ENCODE data around the gene LYPLAL1. TPM values are rescaled to one million over a fixed set of nuclear protein-coding genes. Genes with fewer than 3 reads are reported as not detected.
A peak's percentile ranks its signal among the peaks of the same experiment; 100 is the strongest.

The LYPLAL1 gene
- total and polyA plus RNA-seq, 5 donors from 2014 or later, result 17.8 to 44.0 (median 35.7) TPM

DNA sequence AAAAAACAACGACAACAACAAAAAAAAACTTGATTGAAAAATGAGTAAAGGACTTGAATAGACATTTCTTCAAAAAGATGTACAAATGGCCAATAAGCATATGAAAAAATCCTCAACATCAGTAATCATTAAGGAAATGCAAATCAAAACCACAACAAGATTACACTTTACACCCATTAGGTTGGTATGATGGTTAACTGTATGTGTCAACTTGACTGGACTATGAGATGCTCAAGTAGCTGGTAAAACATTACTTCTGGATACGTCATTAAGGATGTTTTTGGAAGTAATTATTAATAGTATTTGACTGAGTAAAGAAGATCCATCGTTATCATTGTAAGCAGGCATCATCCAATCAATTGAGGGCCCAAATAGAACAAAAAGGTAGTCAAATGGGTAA, 34.9 kb upstream of the LYPLAL1 start:
- H3K4me1 Mint-ChIP-seq, result no peaks in the 10 kb centered on the region
- no peak overlapping the region for H3K27ac Mint-ChIP-seq
- no peaks in the 10 kb centered on the region for H3K27me3 Mint-ChIP-seq
- no peaks in the 10 kb centered on the region for H3K36me3 Mint-ChIP-seq
- Histone ChIP-seq H3K4me1 (ENCODE audit: control insufficient read depth, insufficient read depth, low read length, poor library complexity, severe bottlenecking) (no peaks in the 10 kb centered on the region), H3K9me3 (ENCODE audit: control insufficient read depth in 2 of 2, low read length in 2 of 2) (no peaks in the 10 kb centered on the region), H3K36me3 (ENCODE audit: control insufficient read depth, insufficient read depth, low read length) (no peaks in the 10 kb centered on the region), H3K27me3 (ENCODE audit: control insufficient read depth, insufficient read depth, low read length) (no peaks in the 10 kb centered on the region), H3K27ac (ENCODE audit: insufficient read depth, low read length, poor library complexity, severe bottlenecking) (no peak overlapping the region), H3K4me3 (ENCODE audit: low read depth, low read length) (no peak overlapping the region)
- ATAC-seq (ENCODE audit: low read depth in 2 of 2) (no peak), DNase-seq (no peak)
- H3K4me3 Mint-ChIP-seq, result no peak overlapping the region
- H3K9me3 Mint-ChIP-seq, result peaks cover 0 to 3% (median 1%) of the 10 kb centered on the region in 7 donors

DNA sequence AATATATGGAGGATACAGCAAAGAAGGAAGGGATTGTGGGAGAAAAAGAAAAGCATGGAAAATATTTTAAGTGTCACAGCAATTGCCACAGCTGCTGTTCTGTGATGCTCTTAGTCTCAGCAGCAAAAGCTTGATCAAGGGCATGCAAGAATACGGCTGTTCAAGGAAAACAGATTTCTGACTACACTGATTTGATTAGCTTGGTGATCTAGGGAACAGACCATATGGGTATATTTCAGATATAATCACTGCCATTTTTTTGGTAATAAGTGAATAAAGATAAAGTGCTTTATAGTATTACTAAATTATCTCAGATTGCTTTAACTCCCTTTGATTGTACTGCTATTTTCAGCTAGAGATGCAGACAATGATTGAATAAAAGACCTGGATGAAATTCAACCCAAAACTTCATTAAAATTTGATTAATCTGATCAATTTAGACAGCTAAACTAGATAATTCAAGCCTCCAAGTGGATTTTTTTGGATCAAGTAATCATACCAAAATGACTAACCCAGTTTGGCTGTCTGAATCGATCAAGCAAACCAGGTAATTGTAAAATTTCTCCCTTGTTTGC, 33.3 kb upstream of the LYPLAL1 start:
- Mint-ChIP-seq H3K27ac (no peak overlapping the region), H3K9me3 (peaks cover 0 to 1% (median 0%) of the 10 kb centered on the region in 7 donors)

DNA sequence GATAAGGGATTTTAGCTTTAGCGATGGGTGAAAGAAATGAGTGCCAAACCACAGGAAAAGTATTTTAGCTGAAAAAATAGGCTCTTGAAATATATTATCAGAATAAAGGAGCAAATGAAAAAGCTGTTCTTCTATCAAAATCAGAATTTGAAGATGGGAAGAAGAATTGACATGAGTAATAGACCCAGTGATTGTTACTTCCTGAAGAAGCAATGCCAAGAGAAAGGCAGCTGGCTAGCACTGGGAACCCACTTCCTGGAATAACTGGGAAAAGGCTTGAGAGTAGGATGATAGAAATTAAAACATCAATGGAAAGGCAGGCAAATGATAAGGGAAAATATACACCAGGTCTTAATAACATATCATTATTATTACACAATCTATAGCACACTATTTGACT, 29.9 kb upstream of the LYPLAL1 start:
- no peak overlapping the region for H3K4me3 Mint-ChIP-seq
- no peaks in the 10 kb centered on the region for H3K36me3 Mint-ChIP-seq
- no peak overlapping the region for H3K27ac Mint-ChIP-seq
- peaks cover 0 to 3% (median 0%) of the 10 kb centered on the region in 7 donors for H3K9me3 Mint-ChIP-seq
- H3K27me3 Mint-ChIP-seq, result no peaks in the 10 kb centered on the region
- Histone ChIP-seq H3K27ac (ENCODE audit: insufficient read depth, low read length, poor library complexity, severe bottlenecking) (no peak overlapping the region), H3K4me1 (ENCODE audit: control insufficient read depth, insufficient read depth, low read length, poor library complexity, severe bottlenecking) (no peaks in the 10 kb centered on the region), H3K9me3 (ENCODE audit: control insufficient read depth in 2 of 2, low read length in 2 of 2) (no peaks in the 10 kb centered on the region), H3K36me3 (ENCODE audit: control insufficient read depth, insufficient read depth, low read length) (no peaks in the 10 kb centered on the region), H3K4me3 (ENCODE audit: low read depth, low read length) (no peak overlapping the region), H3K27me3 (ENCODE audit: control insufficient read depth, insufficient read depth, low read length) (no peaks in the 10 kb centered on the region)
- no peaks in the 10 kb centered on the region for H3K4me1 Mint-ChIP-seq
- DNase-seq (no peak), ATAC-seq (ENCODE audit: low read depth in 2 of 2) (no peak)

More for the DNA sequence above, 33.3 kb upstream of the LYPLAL1 start:
- no peaks in the 10 kb centered on the region for H3K4me1 Mint-ChIP-seq
- H3K36me3 ChIP-seq (ENCODE audit: control insufficient read depth, insufficient read depth, low read length), result no peaks in the 10 kb centered on the region
- DNase-seq, result no peak
- H3K4me3 Mint-ChIP-seq, result no peak overlapping the region
- ATAC-seq (ENCODE audit: low read depth in 2 of 2), result no peak
- H3K36me3 Mint-ChIP-seq, result no peaks in the 10 kb centered on the region
- H3K27ac ChIP-seq (ENCODE audit: insufficient read depth, low read length, poor library complexity, severe bottlenecking), result no peak overlapping the region
- no peaks in the 10 kb centered on the region for H3K27me3 ChIP-seq (ENCODE audit: control insufficient read depth, insufficient read depth, low read length)
- H3K9me3 ChIP-seq (ENCODE audit: control insufficient read depth in 2 of 2, low read length in 2 of 2), result no peaks in the 10 kb centered on the region
- H3K27me3 Mint-ChIP-seq, result no peaks in the 10 kb centered on the region
- H3K4me3 ChIP-seq (ENCODE audit: low read depth, low read length), result no peak overlapping the region
- H3K4me1 ChIP-seq (ENCODE audit: control insufficient read depth, insufficient read depth, low read length, poor library complexity, severe bottlenecking), result no peaks in the 10 kb centered on the region

DNA sequence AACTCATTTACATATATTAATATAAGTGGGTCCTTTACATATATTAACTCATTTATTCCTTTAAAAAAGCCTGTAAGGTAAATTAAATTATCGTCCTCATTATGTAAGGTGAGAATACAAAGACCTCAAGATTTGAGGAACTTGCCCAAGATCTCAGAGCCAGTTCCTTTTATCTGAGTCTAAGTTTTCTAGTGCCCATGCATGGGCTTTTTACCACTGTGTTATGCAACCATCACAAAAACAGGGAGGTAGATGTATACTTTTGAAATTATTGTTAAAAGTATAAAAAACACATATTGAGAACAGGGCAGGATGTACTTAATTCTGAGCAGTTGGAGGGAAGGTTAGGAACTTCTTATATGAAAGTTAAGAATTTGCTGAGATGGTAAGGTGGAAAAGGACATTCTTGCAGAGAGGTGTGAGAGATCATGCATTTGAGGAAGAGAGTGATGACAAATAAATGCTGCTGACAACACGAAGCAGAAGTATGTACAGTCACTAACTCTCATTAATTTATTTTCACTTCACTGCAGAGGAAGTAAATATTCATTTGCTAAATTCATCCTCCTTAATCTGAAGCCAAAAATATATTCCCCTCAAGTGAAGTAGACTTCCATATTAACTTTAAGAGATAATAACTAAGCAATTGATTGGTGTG, 28.9 kb upstream of the LYPLAL1 start:
- Mint-ChIP-seq H3K4me3 (no peak overlapping the region), H3K9me3 (peaks cover 0 to 3% (median 0%) of the 10 kb centered on the region in 7 donors), H3K36me3 (no peaks in the 10 kb centered on the region), H3K27me3 (no peaks in the 10 kb centered on the region), H3K27ac (no peak overlapping the region), H3K4me1 (no peaks in the 10 kb centered on the region)
- Histone ChIP-seq H3K27ac (ENCODE audit: insufficient read depth, low read length, poor library complexity, severe bottlenecking) (no peak overlapping the region), H3K36me3 (ENCODE audit: control insufficient read depth, insufficient read depth, low read length) (no peaks in the 10 kb centered on the region), H3K27me3 (ENCODE audit: control insufficient read depth, insufficient read depth, low read length) (no peaks in the 10 kb centered on the region), H3K4me1 (ENCODE audit: control insufficient read depth, insufficient read depth, low read length, poor library complexity, severe bottlenecking) (no peaks in the 10 kb centered on the region), H3K4me3 (ENCODE audit: low read depth, low read length) (no peak overlapping the region), H3K9me3 (ENCODE audit: control insufficient read depth in 2 of 2, low read length in 2 of 2) (no peaks in the 10 kb centered on the region)
- no peak for DNase-seq
- no peak for ATAC-seq (ENCODE audit: low read depth in 2 of 2)

DNA sequence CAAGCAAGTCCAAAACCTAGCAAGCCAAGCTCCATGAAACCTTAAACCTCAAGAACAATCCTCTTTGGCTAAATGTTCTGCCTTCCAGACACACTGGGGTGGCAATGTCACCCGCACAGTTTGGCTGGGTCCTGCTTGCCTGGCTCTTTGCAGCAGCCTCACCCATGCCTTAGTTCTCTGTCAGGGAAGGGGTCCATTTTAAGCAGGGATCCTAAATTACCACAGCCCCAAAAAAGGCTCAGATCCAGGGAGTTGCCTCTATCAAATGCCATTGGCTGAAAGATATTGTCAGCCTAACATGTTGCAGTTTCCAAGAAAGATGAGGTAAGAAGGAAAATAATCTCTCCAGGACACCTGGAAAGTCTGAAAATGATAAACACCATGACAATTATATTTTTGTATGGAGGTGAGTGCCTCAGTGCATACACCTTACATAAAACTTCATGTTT, 26.1 kb upstream of the LYPLAL1 start:
- Mint-ChIP-seq H3K4me3 (peak overlapping the region in 1 of 4 donors; percentile 40), H3K9me3 (peaks cover 0 to 2% (median 0%) of the 10 kb centered on the region in 7 donors), H3K36me3 (no peaks in the 10 kb centered on the region), H3K27me3 (no peaks in the 10 kb centered on the region), H3K27ac (no peak overlapping the region), H3K4me1 (no peaks in the 10 kb centered on the region)
- H3K4me1 ChIP-seq (ENCODE audit: control insufficient read depth, insufficient read depth, low read length, poor library complexity, severe bottlenecking), result no peaks in the 10 kb centered on the region
- ATAC-seq (ENCODE audit: low read depth in 2 of 2), result no peak
- no peak overlapping the region for H3K27ac ChIP-seq (ENCODE audit: insufficient read depth, low read length, poor library complexity, severe bottlenecking)
- H3K9me3 ChIP-seq (ENCODE audit: control insufficient read depth in 2 of 2, low read length in 2 of 2), result no peaks in the 10 kb centered on the region
- H3K36me3 ChIP-seq (ENCODE audit: control insufficient read depth, insufficient read depth, low read length), result no peaks in the 10 kb centered on the region
- no peak overlapping the region for H3K4me3 ChIP-seq (ENCODE audit: low read depth, low read length)
- no peaks in the 10 kb centered on the region for H3K27me3 ChIP-seq (ENCODE audit: control insufficient read depth, insufficient read depth, low read length)
- DNase-seq, result no peak

DNA sequence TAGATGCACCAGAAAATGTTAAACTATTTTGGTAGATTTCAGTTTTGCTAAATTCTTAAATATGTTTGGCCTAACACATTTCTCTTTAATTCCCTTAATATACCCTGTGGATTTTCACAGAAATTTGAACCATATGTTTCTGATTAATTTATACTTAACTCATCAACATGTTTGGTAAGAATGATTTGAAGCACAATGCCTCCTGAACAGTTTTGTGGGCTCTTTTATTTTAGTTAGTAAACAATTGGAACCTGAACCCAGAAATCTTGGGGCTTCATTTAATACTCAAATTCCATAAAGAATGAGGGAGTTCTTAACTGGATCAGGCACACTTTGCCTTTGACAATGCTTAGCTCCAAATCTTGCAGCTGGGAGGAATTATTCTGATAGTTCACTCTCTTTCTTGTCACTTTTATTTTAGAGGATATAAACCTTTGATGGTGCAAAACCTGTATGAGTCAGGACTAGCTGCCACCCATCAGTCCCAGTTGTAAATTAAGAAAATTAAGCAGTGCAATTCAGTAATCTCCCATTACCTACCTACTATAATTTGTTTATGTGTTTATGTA, 24.6 kb upstream of the LYPLAL1 start:
- Mint-ChIP-seq H3K4me1 (no peaks in the 10 kb centered on the region), H3K4me3 (no peak overlapping the region), H3K27me3 (no peaks in the 10 kb centered on the region), H3K9me3 (peaks cover 0 to 2% (median 0%) of the 10 kb centered on the region in 7 donors), H3K27ac (no peak overlapping the region), H3K36me3 (no peaks in the 10 kb centered on the region)
- H3K27me3 ChIP-seq (ENCODE audit: control insufficient read depth, insufficient read depth, low read length), result no peaks in the 10 kb centered on the region
- H3K4me3 ChIP-seq (ENCODE audit: low read depth, low read length), result no peak overlapping the region
- H3K4me1 ChIP-seq (ENCODE audit: control insufficient read depth, insufficient read depth, low read length, poor library complexity, severe bottlenecking), result no peaks in the 10 kb centered on the region
- H3K27ac ChIP-seq (ENCODE audit: insufficient read depth, low read length, poor library complexity, severe bottlenecking), result no peak overlapping the region
- ATAC-seq (ENCODE audit: low read depth in 2 of 2) (no peak), DNase-seq (no peak)
- H3K9me3 ChIP-seq (ENCODE audit: control insufficient read depth in 2 of 2, low read length in 2 of 2), result no peaks in the 10 kb centered on the region
- H3K36me3 ChIP-seq (ENCODE audit: control insufficient read depth, insufficient read depth, low read length), result no peaks in the 10 kb centered on the region

DNA sequence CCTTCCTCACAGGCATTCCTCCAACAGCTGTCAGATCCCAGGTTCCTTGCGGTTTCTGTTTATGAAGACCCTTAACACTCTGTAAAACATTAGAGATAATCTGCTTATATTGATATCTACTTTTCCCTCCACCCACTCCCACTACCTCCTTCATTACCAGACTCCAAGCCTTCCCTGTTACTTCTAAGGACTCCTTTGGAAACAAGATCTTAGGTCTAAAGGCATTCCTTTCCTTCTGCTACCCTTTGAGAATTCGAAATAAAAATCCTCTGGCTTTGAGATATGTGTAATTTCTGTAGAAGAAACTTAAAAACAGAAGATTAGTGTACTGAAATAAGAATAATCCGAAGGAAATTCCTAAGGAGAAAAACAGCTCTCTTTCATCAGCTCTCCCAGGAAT, 23.7 kb upstream of the LYPLAL1 start:
- ATAC-seq (ENCODE audit: low read depth in 2 of 2) (no peak), DNase-seq (no peak)
- Histone ChIP-seq H3K36me3 (ENCODE audit: control insufficient read depth, insufficient read depth, low read length) (no peaks in the 10 kb centered on the region), H3K9me3 (ENCODE audit: control insufficient read depth in 2 of 2, low read length in 2 of 2) (no peaks in the 10 kb centered on the region), H3K4me1 (ENCODE audit: control insufficient read depth, insufficient read depth, low read length, poor library complexity, severe bottlenecking) (no peaks in the 10 kb centered on the region), H3K4me3 (ENCODE audit: low read depth, low read length) (no peak overlapping the region), H3K27me3 (ENCODE audit: control insufficient read depth, insufficient read depth, low read length) (no peaks in the 10 kb centered on the region), H3K27ac (ENCODE audit: insufficient read depth, low read length, poor library complexity, severe bottlenecking) (no peak overlapping the region)
- no peaks in the 10 kb centered on the region for H3K4me1 Mint-ChIP-seq
- no peaks in the 10 kb centered on the region for H3K27me3 Mint-ChIP-seq
- no peak overlapping the region for H3K27ac Mint-ChIP-seq
- H3K36me3 Mint-ChIP-seq, result no peaks in the 10 kb centered on the region
- H3K4me3 Mint-ChIP-seq, result no peak overlapping the region
- H3K9me3 Mint-ChIP-seq, result peaks cover 0 to 2% (median 0%) of the 10 kb centered on the region in 7 donors

DNA sequence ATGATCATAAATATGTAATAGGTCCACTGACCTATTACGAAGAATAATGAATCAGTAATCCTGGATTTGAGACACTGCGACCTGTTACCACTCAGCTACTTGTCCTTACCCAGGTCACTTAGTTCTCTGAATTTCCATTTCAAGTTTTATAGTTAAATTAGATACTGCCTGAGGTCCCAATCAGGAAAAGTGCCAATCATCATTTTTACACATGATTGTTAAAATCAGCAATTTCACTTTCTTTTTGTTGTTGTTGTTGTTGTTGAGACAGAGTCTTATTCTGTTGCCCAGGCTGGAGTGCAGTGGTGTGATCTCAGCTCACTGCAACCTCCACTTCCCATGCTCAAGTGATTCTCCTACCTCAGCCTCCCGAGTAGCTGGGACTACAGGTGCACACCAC, 22.8 kb upstream of the LYPLAL1 start:
- ATAC-seq (ENCODE audit: low read depth in 2 of 2) (no peak), DNase-seq (no peak)
- no peak overlapping the region for H3K27ac ChIP-seq (ENCODE audit: insufficient read depth, low read length, poor library complexity, severe bottlenecking)
- Mint-ChIP-seq H3K4me3 (no peak overlapping the region), H3K27ac (no peak overlapping the region), H3K27me3 (no peaks in the 10 kb centered on the region), H3K4me1 (no peaks in the 10 kb centered on the region), H3K9me3 (peaks cover 0 to 2% (median 0%) of the 10 kb centered on the region in 7 donors), H3K36me3 (no peaks in the 10 kb centered on the region)
- H3K36me3 ChIP-seq (ENCODE audit: control insufficient read depth, insufficient read depth, low read length), result no peaks in the 10 kb centered on the region
- no peaks in the 10 kb centered on the region for H3K4me1 ChIP-seq (ENCODE audit: control insufficient read depth, insufficient read depth, low read length, poor library complexity, severe bottlenecking)
- no peaks in the 10 kb centered on the region for H3K9me3 ChIP-seq (ENCODE audit: control insufficient read depth in 2 of 2, low read length in 2 of 2)
- H3K4me3 ChIP-seq (ENCODE audit: low read depth, low read length), result no peak overlapping the region
- H3K27me3 ChIP-seq (ENCODE audit: control insufficient read depth, insufficient read depth, low read length), result no peaks in the 10 kb centered on the region
